Measurements from ENCODE around the gene AQP12B.

AQP12B gene

GRCh38 chr2:240646900-240647502, 35.7 kb downstream of the AQP12B start (continued):
- no peak for TF ChIP-seq TSHZ2 (CRISPR knock-in tag; IDR thresholded peaks at IDR 0.05)

- TF ChIP-seq TSHZ2 (CRISPR knock-in tag; IDR thresholded peaks at IDR 0.05) (no peak), ZNF70 (CRISPR knock-in tag; IDR thresholded peaks at IDR 0.05) (no peak), ZNF8 (CRISPR knock-in tag; IDR thresholded peaks at IDR 0.05) (no peak), TCF4 (CRISPR knock-in tag; IDR thresholded peaks at IDR 0.05; ENCODE audit: borderline replicate concordance) (no peak), CSRNP3 (CRISPR knock-in tag; IDR thresholded peaks at IDR 0.05) (no peak)
Measured at GRCh38 chr2:240646176-240646899, 36.3 kb downstream of the AQP12B start.

GRCh38 chr2:240645801-240646175, 36.9 kb downstream of the AQP12B start:
- no peak for ATAC-seq
- TF ChIP-seq OSR1 (CRISPR knock-in tag; IDR thresholded peaks at IDR 0.05) (no peak), SNAI2 (CRISPR knock-in tag; IDR thresholded peaks at IDR 0.05) (no peak), CSDC2 (CRISPR knock-in tag; IDR thresholded peaks at IDR 0.05) (no peak), TCF4 (CRISPR knock-in tag; IDR thresholded peaks at IDR 0.05; ENCODE audit: borderline replicate concordance) (no peak), TSHZ2 (CRISPR knock-in tag; IDR thresholded peaks at IDR 0.05) (no peak), ZFP30 (CRISPR knock-in tag; IDR thresholded peaks at IDR 0.05) (no peak), ARNTL (CRISPR knock-in tag; IDR thresholded peaks at IDR 0.05; ENCODE audit: borderline replicate concordance, low read depth) (no peak), ZC3H10 (CRISPR knock-in tag; IDR thresholded peaks at IDR 0.05) (no peak), ZNF8 (CRISPR knock-in tag; IDR thresholded peaks at IDR 0.05) (no peak)

More at GRCh38 chr2:240646176-240646899, 36.3 kb downstream of the AQP12B start:
- ATAC-seq: no peak

GRCh38 chr2:240645346-240645745, 37.3 kb downstream of the AQP12B start:
- ATAC-seq: no peak
- no peak for TF ChIP-seq ARNTL (CRISPR knock-in tag; IDR thresholded peaks at IDR 0.05; ENCODE audit: borderline replicate concordance, low read depth)
- TF ChIP-seq OSR1 (CRISPR knock-in tag; IDR thresholded peaks at IDR 0.05): no peak
- no peak for TF ChIP-seq ESRRG (CRISPR knock-in tag; IDR thresholded peaks at IDR 0.05)
- no peak for TF ChIP-seq TSHZ2 (CRISPR knock-in tag; IDR thresholded peaks at IDR 0.05)
- TF ChIP-seq ZNF70 (CRISPR knock-in tag; IDR thresholded peaks at IDR 0.05): no peak
- TF ChIP-seq PATZ1 (CRISPR knock-in tag; IDR thresholded peaks at IDR 0.05; ENCODE audit: borderline replicate concordance): no peak
- no peak for TF ChIP-seq BACH2 (CRISPR knock-in tag; IDR thresholded peaks at IDR 0.05; ENCODE audit: borderline replicate concordance)
- TF ChIP-seq CSDC2 (CRISPR knock-in tag; IDR thresholded peaks at IDR 0.05): no peak
- no peak for TF ChIP-seq ZNF8 (CRISPR knock-in tag; IDR thresholded peaks at IDR 0.05)
- TF ChIP-seq ZFP30 (CRISPR knock-in tag; IDR thresholded peaks at IDR 0.05): no peak
- TF ChIP-seq ZFP3 (CRISPR knock-in tag; IDR thresholded peaks at IDR 0.05): no peak
- no peak for TF ChIP-seq RARB (CRISPR knock-in tag; IDR thresholded peaks at IDR 0.05)

Data from SK-N-SH treated with all-trans-retinoic acid at 6 μM for 48 hours (cell line).